ENCODE data around the gene CRYBB3.
"Not testable (repeated sequence)": the region's sequence is repeated elsewhere in the genome, so short reads cannot be mapped to it uniquely, and the experiment has no call there.

CRYBB3 gene

DNA sequence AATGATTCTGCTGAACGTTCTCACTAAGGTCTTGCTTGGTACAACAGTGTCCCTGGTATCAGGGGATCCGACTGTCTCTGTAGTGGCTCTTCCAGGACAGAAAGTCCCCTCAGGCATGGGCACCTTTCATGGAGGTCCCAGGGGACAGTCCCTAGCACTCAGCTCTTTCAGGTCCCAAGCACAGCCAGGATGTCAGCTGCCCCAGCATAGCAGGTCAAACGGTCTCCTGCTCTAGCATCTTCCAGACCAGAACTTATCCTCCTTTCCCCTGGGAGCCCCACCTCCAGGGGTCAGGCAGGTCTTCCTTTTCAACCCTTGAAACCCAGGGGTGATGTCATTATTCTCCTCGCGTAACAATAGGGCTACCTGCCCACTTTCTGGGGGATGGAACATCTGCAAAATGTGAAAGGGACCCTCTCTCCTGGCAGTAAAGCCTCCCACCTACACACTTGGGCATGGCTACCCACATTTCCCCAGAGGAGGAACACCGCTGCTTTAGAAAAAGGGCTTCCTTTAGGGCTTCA lies 24.7 kb upstream of the CRYBB3 start:
- TF ChIP-seq POLR2A (IDR thresholded peaks at IDR 0.05; ENCODE audit: low read depth, low read length) (no peak), PAX5 (IDR thresholded peaks at IDR 0.05; ENCODE audit: insufficient read depth, low read length, severe bottlenecking) (no peak), SPI1 (IDR thresholded peaks at IDR 0.05; ENCODE audit: low read depth, low read length) (no peak), POU2F2 (IDR thresholded peaks at IDR 0.05; ENCODE audit: low read depth, low read length) (no peak), TAF1 (IDR thresholded peaks at IDR 0.05; ENCODE audit: low read depth, low read length) (no peak), POLR2AphosphoS5 (IDR thresholded peaks at IDR 0.05; ENCODE audit: low read depth, low read length) (no peak)
- FAIRE-seq (no peak), DNase-seq (ENCODE audit: insufficient read length, low spot score) (no peak)

DNA sequence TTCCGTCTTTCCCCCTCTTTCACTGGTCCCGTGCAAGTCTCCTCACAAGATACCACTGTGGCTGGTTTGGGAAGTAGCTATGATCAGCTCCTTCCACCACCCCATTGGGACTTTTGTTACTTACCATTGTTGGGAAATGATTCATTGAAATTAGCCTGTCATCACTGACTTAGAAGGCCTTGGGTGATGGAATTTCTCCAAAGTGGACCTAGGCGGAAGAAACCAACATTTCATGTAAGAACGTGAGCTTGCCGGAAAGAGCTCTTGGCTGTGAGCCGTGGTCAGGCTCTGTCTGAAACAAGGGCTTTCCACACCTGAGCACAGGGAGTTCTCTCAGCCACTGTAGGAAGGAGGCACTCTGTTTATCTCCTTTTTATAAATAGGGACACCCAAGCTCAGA lies 23.5 kb upstream of the CRYBB3 start:
- FAIRE-seq (no peak), DNase-seq (ENCODE audit: insufficient read length, low spot score) (no peak)
- no peak for TF ChIP-seq PAX5 (IDR thresholded peaks at IDR 0.05; ENCODE audit: insufficient read depth, low read length, severe bottlenecking)
- no peak for TF ChIP-seq POLR2AphosphoS5 (IDR thresholded peaks at IDR 0.05; ENCODE audit: low read depth, low read length)
- no peak for TF ChIP-seq SPI1 (IDR thresholded peaks at IDR 0.05; ENCODE audit: low read depth, low read length)
- no peak for TF ChIP-seq POLR2A (IDR thresholded peaks at IDR 0.05; ENCODE audit: low read depth, low read length)

DNA sequence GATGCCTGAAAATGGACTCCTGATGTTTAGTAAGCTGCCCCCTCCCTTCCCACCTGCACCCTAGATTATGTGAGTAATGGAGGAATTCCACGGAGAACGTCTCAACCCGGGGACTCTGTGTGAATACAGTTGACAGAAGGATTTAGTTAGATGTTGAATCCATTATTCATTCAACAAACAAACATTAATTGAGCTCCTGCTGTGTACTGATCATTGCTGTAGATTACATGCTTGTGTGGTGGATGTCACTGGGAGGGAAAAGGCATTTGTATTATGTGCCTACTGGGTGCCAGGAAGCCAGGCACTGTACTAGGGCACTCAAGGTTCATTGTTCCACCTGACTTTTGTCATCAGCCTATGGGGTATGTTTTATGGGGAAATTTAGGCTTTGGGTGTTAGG lies 22.9 kb upstream of the CRYBB3 start:
- no peak for TF ChIP-seq POLR2AphosphoS5 (IDR thresholded peaks at IDR 0.05; ENCODE audit: low read depth, low read length)
- no peak for TF ChIP-seq PAX5 (IDR thresholded peaks at IDR 0.05; ENCODE audit: insufficient read depth, low read length, severe bottlenecking)
- no peak for TF ChIP-seq TAF1 (IDR thresholded peaks at IDR 0.05; ENCODE audit: low read depth, low read length)
- TF ChIP-seq POU2F2 (IDR thresholded peaks at IDR 0.05; ENCODE audit: low read depth, low read length), result no peak
- TF ChIP-seq SPI1 (IDR thresholded peaks at IDR 0.05; ENCODE audit: low read depth, low read length), result no peak
- TF ChIP-seq POLR2A (IDR thresholded peaks at IDR 0.05; ENCODE audit: low read depth, low read length), result no peak
- no peak for FAIRE-seq
- no peak for DNase-seq (ENCODE audit: insufficient read length, low spot score)

DNA sequence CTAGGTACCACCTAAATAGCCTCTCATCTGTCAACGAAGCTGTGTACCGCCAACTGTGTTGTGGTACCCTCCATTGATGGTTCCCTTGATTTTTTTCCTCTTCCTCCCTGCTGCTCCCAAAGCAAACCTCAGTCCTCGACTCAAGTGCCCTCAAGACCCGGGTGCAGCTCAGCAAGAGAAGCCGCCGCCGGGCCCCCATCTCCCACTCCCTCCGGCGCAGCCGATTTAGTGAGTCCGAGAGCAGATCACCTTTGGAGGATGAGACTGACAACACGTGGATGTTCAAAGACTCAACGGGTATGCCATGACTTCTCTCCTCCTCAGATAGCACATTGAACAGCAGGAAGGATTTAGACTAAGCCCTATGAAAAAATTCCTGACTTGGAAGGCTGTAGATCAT lies 22.4 kb upstream of the CRYBB3 start:
- FAIRE-seq (no peak), DNase-seq (ENCODE audit: insufficient read length, low spot score) (no peak)
- TF ChIP-seq POLR2A (IDR thresholded peaks at IDR 0.05; ENCODE audit: low read depth, low read length), result no peak

DNA sequence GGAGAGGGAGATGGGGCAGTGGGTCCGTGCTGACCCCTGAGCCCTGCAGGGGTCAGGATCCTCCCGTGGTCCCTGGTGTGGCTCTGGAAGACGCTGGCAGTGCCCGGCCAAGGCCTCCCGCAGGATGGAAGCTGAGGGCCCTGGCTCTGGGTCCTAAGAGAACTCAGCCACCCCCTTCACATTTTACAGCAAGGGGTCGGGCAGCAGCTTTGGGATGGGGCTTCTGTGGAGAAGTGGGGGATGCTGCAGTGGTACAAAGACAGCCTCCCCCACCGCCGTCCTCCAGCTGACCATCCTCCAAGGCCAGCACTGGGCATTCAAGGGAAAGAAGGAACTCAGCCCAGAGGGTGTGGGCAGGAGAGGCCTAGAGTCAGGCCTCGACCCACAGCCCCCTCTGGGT lies 21.8 kb upstream of the CRYBB3 start:
- FAIRE-seq, result no peak
- TF ChIP-seq TAF1 (IDR thresholded peaks at IDR 0.05; ENCODE audit: low read depth, low read length), result no peak
- TF ChIP-seq POU2F2 (IDR thresholded peaks at IDR 0.05; ENCODE audit: low read depth, low read length), result no peak
- no peak for TF ChIP-seq POLR2A (IDR thresholded peaks at IDR 0.05; ENCODE audit: low read depth, low read length)
- no peak for TF ChIP-seq POLR2AphosphoS5 (IDR thresholded peaks at IDR 0.05; ENCODE audit: low read depth, low read length)
- no peak for TF ChIP-seq PAX5 (IDR thresholded peaks at IDR 0.05; ENCODE audit: insufficient read depth, low read length, severe bottlenecking)
- no peak for TF ChIP-seq SPI1 (IDR thresholded peaks at IDR 0.05; ENCODE audit: low read depth, low read length)
- DNase-seq (ENCODE audit: insufficient read length, low spot score), result no peak

DNA sequence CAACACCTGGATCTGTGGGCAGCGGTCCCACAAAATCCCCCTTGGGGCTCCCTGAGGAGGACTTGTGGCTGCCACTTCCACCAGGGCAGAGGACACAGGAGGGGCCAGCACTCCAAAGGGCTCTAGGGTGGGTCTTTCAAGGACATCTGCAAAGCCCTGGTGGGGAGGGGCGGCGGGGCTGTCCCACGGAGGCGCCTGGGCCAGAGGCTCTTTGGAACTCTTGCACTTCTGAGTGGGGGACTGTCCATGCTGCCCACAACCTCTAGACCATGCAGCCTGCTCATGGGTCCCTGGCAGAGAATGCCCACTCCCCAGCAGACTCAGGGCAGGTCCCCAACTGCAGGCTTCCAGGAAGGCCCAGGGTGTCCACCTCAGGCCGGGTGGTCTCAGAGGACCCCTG lies 21.3 kb upstream of the CRYBB3 start:
- not testable (repeated sequence) for FAIRE-seq; DNase-seq (ENCODE audit: insufficient read length, low spot score)

DNA sequence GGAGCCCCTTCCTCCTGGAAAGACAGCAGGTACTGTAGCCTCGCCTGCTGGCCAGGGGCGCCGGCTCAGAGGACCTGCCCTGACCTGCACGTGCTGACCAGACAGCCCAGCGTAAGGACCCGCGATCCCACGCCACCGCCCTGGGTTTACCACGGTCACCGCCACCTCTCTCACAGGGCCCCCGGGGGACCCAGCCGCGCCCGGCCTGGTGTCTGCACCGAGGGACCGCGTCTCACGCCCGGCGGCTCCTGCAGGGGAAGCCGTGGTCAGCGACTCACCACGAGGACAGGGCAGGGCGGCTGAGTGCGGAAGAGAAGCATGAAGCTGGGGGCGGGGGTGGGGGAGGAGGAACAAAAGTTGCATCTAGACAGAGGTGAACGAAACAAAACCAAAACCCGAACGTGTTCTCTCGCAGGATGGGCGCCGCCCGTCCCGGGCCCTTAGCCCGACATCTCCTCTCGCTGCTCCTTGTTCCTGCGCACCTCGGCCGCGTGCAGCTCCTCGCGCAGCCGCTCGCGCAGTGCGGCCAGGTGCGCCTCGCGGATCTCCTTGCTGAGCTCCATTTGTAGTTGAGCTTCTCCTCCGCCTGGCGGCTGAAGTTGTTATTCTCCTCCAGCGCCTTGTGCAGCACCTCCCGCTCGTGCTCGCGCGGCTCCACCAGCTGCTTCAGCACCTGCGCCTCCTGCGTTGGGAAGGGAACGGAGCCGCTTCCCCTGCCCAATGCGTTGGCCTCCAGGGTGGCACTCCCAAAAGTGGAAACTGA lies 20.6 kb upstream of the CRYBB3 start:
- peak; percentile 87 for FAIRE-seq
- DNase-seq (ENCODE audit: insufficient read length, low spot score), result not testable (repeated sequence)

DNA sequence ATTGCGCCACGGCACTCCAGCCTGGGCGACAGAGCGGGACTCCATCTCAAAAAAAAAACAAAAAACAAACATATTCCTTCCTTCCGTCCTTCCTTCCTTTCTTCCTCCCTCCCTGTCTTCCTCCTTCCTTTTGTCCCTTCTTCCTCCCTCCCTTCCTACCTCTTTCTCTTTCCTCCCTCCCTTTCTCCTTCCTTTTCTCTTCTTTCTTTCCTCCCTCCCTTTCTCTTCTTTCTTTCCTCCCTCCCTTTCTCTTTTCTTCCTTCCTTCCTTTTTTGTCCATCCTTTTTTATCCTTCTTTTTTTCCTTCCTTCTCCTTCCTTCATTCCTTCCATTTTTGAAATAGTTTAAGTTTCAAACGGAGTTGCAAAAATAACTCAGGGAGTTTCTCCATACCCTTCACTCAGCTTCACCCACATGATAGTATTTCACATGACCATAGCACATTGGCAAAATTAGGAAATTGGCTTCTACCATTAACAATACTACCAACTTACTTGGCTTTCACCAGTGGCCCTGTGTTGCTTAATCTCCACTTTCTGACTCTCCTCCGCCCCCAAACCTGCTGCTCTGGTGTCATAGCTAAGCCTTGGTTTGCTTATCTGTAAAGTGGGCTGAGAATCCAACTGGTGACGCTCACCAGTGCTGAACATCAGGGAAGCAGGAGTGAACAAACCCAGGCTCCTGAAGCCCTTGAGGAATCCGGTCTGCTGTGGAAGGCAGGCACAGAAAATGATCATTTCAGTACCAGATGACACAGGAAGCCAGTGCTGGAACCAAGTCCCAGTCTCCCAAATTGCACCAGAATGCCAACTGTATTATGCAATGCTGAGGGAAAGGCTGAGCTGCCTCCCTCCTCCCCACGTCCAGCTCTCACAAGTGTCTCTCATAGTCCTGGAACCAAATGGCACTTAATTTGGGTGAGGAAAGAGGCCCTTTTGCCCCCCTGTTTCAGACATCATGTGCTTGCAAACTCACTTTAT lies 17.2 kb upstream of the CRYBB3 start:
- FAIRE-seq, result no peak
- TF ChIP-seq TAF1 (IDR thresholded peaks at IDR 0.05; ENCODE audit: low read depth, low read length) (no peak), POU2F2 (IDR thresholded peaks at IDR 0.05; ENCODE audit: low read depth, low read length) (no peak), POLR2AphosphoS5 (IDR thresholded peaks at IDR 0.05; ENCODE audit: low read depth, low read length) (no peak), PAX5 (IDR thresholded peaks at IDR 0.05; ENCODE audit: insufficient read depth, low read length, severe bottlenecking) (no peak), POLR2A (IDR thresholded peaks at IDR 0.05; ENCODE audit: low read depth, low read length) (no peak), SPI1 (IDR thresholded peaks at IDR 0.05; ENCODE audit: low read depth, low read length) (no peak)
- no peak for DNase-seq (ENCODE audit: insufficient read length, low spot score)

DNA sequence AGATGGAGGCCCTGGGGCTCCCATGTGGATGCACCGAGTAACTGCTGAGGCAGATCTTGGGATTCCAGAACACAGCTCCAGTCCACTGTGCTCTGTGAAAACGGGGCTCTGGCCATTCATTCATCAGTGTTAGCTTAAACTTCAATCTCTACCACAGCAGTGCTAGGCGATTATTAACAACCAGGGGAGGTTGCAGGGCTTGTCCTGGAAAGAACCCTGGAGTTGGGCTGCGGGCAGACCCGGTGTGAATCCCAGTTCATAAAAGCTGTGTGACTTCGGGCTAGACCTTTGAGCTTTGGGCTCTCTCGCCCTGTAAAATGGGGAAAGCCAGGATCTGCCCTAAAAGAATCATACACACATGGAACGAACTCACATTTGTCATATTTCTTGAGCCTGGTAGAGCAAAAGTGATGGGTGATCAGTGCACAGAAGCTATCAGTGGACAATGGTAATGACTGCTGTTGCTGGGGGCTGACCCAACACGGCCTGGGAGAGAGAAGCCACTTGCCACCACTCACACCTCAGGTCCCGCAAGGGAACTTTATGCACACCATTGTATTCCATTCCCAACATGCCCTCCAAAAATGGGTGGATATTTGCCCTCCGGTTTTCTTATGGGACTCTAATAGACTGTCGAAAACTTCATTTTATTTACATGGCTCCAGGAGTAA lies 15.6 kb upstream of the CRYBB3 start:
- no peak for FAIRE-seq
- DNase-seq (ENCODE audit: insufficient read length, low spot score), result no peak
- TF ChIP-seq POU2F2 (IDR thresholded peaks at IDR 0.05; ENCODE audit: low read depth, low read length) (no peak), SPI1 (IDR thresholded peaks at IDR 0.05; ENCODE audit: low read depth, low read length) (no peak), TAF1 (IDR thresholded peaks at IDR 0.05; ENCODE audit: low read depth, low read length) (no peak), POLR2AphosphoS5 (IDR thresholded peaks at IDR 0.05; ENCODE audit: low read depth, low read length) (no peak), PAX5 (IDR thresholded peaks at IDR 0.05; ENCODE audit: insufficient read depth, low read length, severe bottlenecking) (no peak), POLR2A (IDR thresholded peaks at IDR 0.05; ENCODE audit: low read depth, low read length) (no peak)

DNA sequence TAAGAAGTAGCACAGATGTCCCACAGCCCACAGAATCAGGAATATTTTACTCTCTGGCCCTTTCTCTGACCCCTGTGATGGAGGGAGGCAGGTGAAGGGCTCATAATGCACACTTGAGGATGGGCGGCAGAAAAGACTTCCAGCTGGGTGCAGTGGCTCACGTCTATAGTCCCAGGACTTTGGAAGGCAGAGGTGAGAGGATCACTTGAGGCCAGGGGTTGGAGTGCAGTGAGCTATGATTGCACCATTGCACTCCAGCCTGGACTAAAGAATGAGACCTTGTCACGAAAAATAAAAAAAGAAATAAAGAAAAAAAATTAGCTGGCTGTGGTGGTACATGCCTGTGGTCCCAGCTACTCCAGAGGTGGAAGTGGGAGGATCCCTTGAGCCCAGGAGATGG lies 13.5 kb upstream of the CRYBB3 start:
- FAIRE-seq, result no peak

More for the DNA sequence above, 13.5 kb upstream of the CRYBB3 start:
- TF ChIP-seq POLR2A (IDR thresholded peaks at IDR 0.05; ENCODE audit: low read depth, low read length) (no peak), TAF1 (IDR thresholded peaks at IDR 0.05; ENCODE audit: low read depth, low read length) (no peak), SPI1 (IDR thresholded peaks at IDR 0.05; ENCODE audit: low read depth, low read length) (no peak), PAX5 (IDR thresholded peaks at IDR 0.05; ENCODE audit: insufficient read depth, low read length, severe bottlenecking) (no peak), POU2F2 (IDR thresholded peaks at IDR 0.05; ENCODE audit: low read depth, low read length) (no peak), POLR2AphosphoS5 (IDR thresholded peaks at IDR 0.05; ENCODE audit: low read depth, low read length) (no peak)
- no peak for DNase-seq (ENCODE audit: insufficient read length, low spot score)
